ENCODE measurements around the gene PHETA1.
"Not testable (repeated sequence)": the region's sequence is repeated elsewhere in the genome, so short reads cannot be mapped to it uniquely, and the experiment has no call there.

Gene PHETA1

GRCh38 chr12:111379942-111380554, 11.2 kb upstream of the PHETA1 start:
- no peak for ATAC-seq (replicated peaks; ENCODE audit: extremely low read depth, poor library complexity, severe bottlenecking)

GRCh38 chr12:111377440-111377839, 8.5 kb upstream of the PHETA1 start:
- Mint-ChIP-seq H3K4me3 (no peak overlapping the region), H3K4me1 (no peaks in the 10 kb centered on the region), H3K36me3 (ENCODE audit: insufficient read depth) (no peaks in the 10 kb centered on the region), H3K27ac (ENCODE audit: low read depth) (no peak overlapping the region), H3K27me3 (peaks cover 15% of the 10 kb centered on the region), H3K9me3 (no peaks in the 10 kb centered on the region)
- ATAC-seq (replicated peaks; ENCODE audit: extremely low read depth, poor library complexity, severe bottlenecking) (no peak), DNase-seq (ENCODE audit: low spot score in 2 of 2) (no peak)

More at GRCh38 chr12:111379942-111380554, 11.2 kb upstream of the PHETA1 start:
- Mint-ChIP-seq H3K27ac (ENCODE audit: low read depth) (no peak overlapping the region), H3K36me3 (ENCODE audit: insufficient read depth) (no peaks in the 10 kb centered on the region), H3K27me3 (peaks cover 22% of the 10 kb centered on the region), H3K4me3 (no peak overlapping the region), H3K9me3 (no peaks in the 10 kb centered on the region), H3K4me1 (no peaks in the 10 kb centered on the region)
- DNase-seq (ENCODE audit: low spot score in 2 of 2): no peak

GRCh38 chr12:111373231-111373630, 4.3 kb upstream of the PHETA1 start:
- ATAC-seq (replicated peaks; ENCODE audit: extremely low read depth, poor library complexity, severe bottlenecking); H3K4me3 Mint-ChIP-seq; H3K4me1 Mint-ChIP-seq; H3K9me3 Mint-ChIP-seq; H3K36me3 Mint-ChIP-seq (ENCODE audit: insufficient read depth); H3K27ac Mint-ChIP-seq (ENCODE audit: low read depth); DNase-seq (ENCODE audit: low spot score in 2 of 2); H3K27me3 Mint-ChIP-seq: not testable (repeated sequence)

- peak overlapping the region; percentile 62 for H3K27ac Mint-ChIP-seq (ENCODE audit: low read depth)
- H3K4me3 Mint-ChIP-seq: peak overlapping the region; percentile 82
- H3K4me1 Mint-ChIP-seq: peaks cover 25% of the 10 kb centered on the region
- ATAC-seq (replicated peaks; ENCODE audit: extremely low read depth, poor library complexity, severe bottlenecking) (no peak), DNase-seq (ENCODE audit: low spot score in 2 of 2) (no peak)
- no peaks in the 10 kb centered on the region for H3K9me3 Mint-ChIP-seq
- peaks cover 6% of the 10 kb centered on the region for H3K36me3 Mint-ChIP-seq (ENCODE audit: insufficient read depth)
- H3K27me3 Mint-ChIP-seq: no peaks in the 10 kb centered on the region
Measured at GRCh38 chr12:111369496-111370220, 763 bp upstream of the PHETA1 start.

GRCh38 chr12:111368291-111368787, 556 bp downstream of the PHETA1 start:
- H3K4me1 Mint-ChIP-seq: peaks cover 25% of the 10 kb centered on the region
- no peak for DNase-seq (ENCODE audit: low spot score in 2 of 2)
- peak; percentile 17 for ATAC-seq (replicated peaks; ENCODE audit: extremely low read depth, poor library complexity, severe bottlenecking)
- H3K36me3 Mint-ChIP-seq (ENCODE audit: insufficient read depth): peaks cover 6% of the 10 kb centered on the region
- H3K27me3 Mint-ChIP-seq: no peaks in the 10 kb centered on the region
- no peak overlapping the region for H3K27ac Mint-ChIP-seq (ENCODE audit: low read depth)
- peak overlapping the region; percentile 82 for H3K4me3 Mint-ChIP-seq
- H3K9me3 Mint-ChIP-seq: no peaks in the 10 kb centered on the region

- ATAC-seq (replicated peaks; ENCODE audit: extremely low read depth, poor library complexity, severe bottlenecking) (no peak), DNase-seq (ENCODE audit: low spot score in 2 of 2) (no peak)
- no peaks in the 10 kb centered on the region for H3K9me3 Mint-ChIP-seq
- no peak overlapping the region for H3K27ac Mint-ChIP-seq (ENCODE audit: low read depth)
- H3K4me1 Mint-ChIP-seq: peaks cover 25% of the 10 kb centered on the region
- H3K4me3 Mint-ChIP-seq: peak overlapping the region; percentile 82
- peaks cover 6% of the 10 kb centered on the region for H3K36me3 Mint-ChIP-seq (ENCODE audit: insufficient read depth)
- H3K27me3 Mint-ChIP-seq: no peaks in the 10 kb centered on the region
Measured at GRCh38 chr12:111367661-111368221, 1.2 kb downstream of the PHETA1 start.

GRCh38 chr12:111366583-111366982, 2.3 kb downstream of the PHETA1 start:
- no peak for DNase-seq (ENCODE audit: low spot score in 2 of 2)
- peaks cover 6% of the 10 kb centered on the region for H3K36me3 Mint-ChIP-seq (ENCODE audit: insufficient read depth)
- no peak overlapping the region for H3K4me3 Mint-ChIP-seq
- no peaks in the 10 kb centered on the region for H3K27me3 Mint-ChIP-seq
- no peak for ATAC-seq (replicated peaks; ENCODE audit: extremely low read depth, poor library complexity, severe bottlenecking)
- no peaks in the 10 kb centered on the region for H3K9me3 Mint-ChIP-seq
- peaks cover 25% of the 10 kb centered on the region for H3K4me1 Mint-ChIP-seq
- no peak overlapping the region for H3K27ac Mint-ChIP-seq (ENCODE audit: low read depth)

- no peak for DNase-seq (ENCODE audit: low spot score in 2 of 2)
- no peaks in the 10 kb centered on the region for H3K9me3 Mint-ChIP-seq
- no peak overlapping the region for H3K27ac Mint-ChIP-seq (ENCODE audit: low read depth)
- no peak overlapping the region for H3K4me3 Mint-ChIP-seq
- ATAC-seq (replicated peaks; ENCODE audit: extremely low read depth, poor library complexity, severe bottlenecking): no peak
- H3K27me3 Mint-ChIP-seq: peaks cover under 1% of the 10 kb centered on the region
- peaks cover 29% of the 10 kb centered on the region for H3K4me1 Mint-ChIP-seq
- peaks cover 8% of the 10 kb centered on the region for H3K36me3 Mint-ChIP-seq (ENCODE audit: insufficient read depth)
Measured at GRCh38 chr12:111366075-111366474, 2.8 kb downstream of the PHETA1 start.

GRCh38 chr12:111363578-111363977, 5.3 kb downstream of the PHETA1 start:
- no peak overlapping the region for H3K4me3 Mint-ChIP-seq
- peaks cover 6% of the 10 kb centered on the region for H3K36me3 Mint-ChIP-seq (ENCODE audit: insufficient read depth)
- no peaks in the 10 kb centered on the region for H3K9me3 Mint-ChIP-seq
- no peak for ATAC-seq (replicated peaks; ENCODE audit: extremely low read depth, poor library complexity, severe bottlenecking)
- no peak for DNase-seq (ENCODE audit: low spot score in 2 of 2)
- H3K27ac Mint-ChIP-seq (ENCODE audit: low read depth): no peak overlapping the region
- peaks cover 38% of the 10 kb centered on the region for H3K4me1 Mint-ChIP-seq
- H3K27me3 Mint-ChIP-seq: peaks cover 18% of the 10 kb centered on the region

- peaks cover 32% of the 10 kb centered on the region for H3K4me1 Mint-ChIP-seq
- H3K4me3 Mint-ChIP-seq: no peak overlapping the region
- no peaks in the 10 kb centered on the region for H3K9me3 Mint-ChIP-seq
- ATAC-seq (replicated peaks; ENCODE audit: extremely low read depth, poor library complexity, severe bottlenecking): no peak
- H3K27me3 Mint-ChIP-seq: peaks cover 18% of the 10 kb centered on the region
- H3K27ac Mint-ChIP-seq (ENCODE audit: low read depth): no peak overlapping the region
- no peak for DNase-seq (ENCODE audit: low spot score in 2 of 2)
- H3K36me3 Mint-ChIP-seq (ENCODE audit: insufficient read depth): peaks cover 3% of the 10 kb centered on the region
Measured at GRCh38 chr12:111362687-111363475, 6.0 kb downstream of the PHETA1 start.

GRCh38 chr12:111361717-111362576, 6.9 kb downstream of the PHETA1 start:
- Mint-ChIP-seq H3K36me3 (ENCODE audit: insufficient read depth) (peaks cover 3% of the 10 kb centered on the region), H3K4me1 (peaks cover 28% of the 10 kb centered on the region), H3K4me3 (no peak overlapping the region), H3K27me3 (peaks cover 18% of the 10 kb centered on the region), H3K27ac (ENCODE audit: low read depth) (no peak overlapping the region), H3K9me3 (no peaks in the 10 kb centered on the region)
- DNase-seq (ENCODE audit: low spot score in 2 of 2) (no peak), ATAC-seq (replicated peaks; ENCODE audit: extremely low read depth, poor library complexity, severe bottlenecking) (no peak)
